ENCODE results near the gene C17orf100. TPM values are rescaled to one million over a fixed set of nuclear protein-coding genes. Genes with fewer than 3 reads are reported as not detected.

Gene C17orf100
- total and polyA plus RNA-seq, 10 of the 15 experiments (the other 5 are each of a cell fraction or from before 2014, with no cell fraction given): 0.84 to 4.7 (median 1.8) TPM

- TF ChIP-seq E2F4 (IDR thresholded peaks at IDR 0.05; ENCODE audit: low read depth, low read length) (no peak), MXI1 (IDR thresholded peaks at IDR 0.05; ENCODE audit: low read depth, low read length) (no peak), CBFB (IDR thresholded peaks at IDR 0.05; ENCODE audit: low read depth) (no peak), PML (IDR thresholded peaks at IDR 0.05; ENCODE audit: low read length) (no peak), IRF3 (IDR thresholded peaks at IDR 0.05) (no peak), ZSCAN29 (IDR thresholded peaks at IDR 0.05) (no peak), ZZZ3 (IDR thresholded peaks at IDR 0.05; ENCODE audit: control insufficient read depth, insufficient read length, low read depth) (no peak), BRCA1 (IDR thresholded peaks at IDR 0.05; ENCODE audit: low read depth, low read length) (no peak), ZNF384 (IDR thresholded peaks at IDR 0.05; ENCODE audit: borderline replicate concordance, low read depth, low read length) (no peak), TCF3 (IDR thresholded peaks at IDR 0.05; ENCODE audit: borderline replicate concordance, insufficient read depth, low read depth, low read length) (no peak), NR2F1 (conservative IDR thresholded peaks at IDR 0.05) (no peak), SRF (IDR thresholded peaks at IDR 0.05; ENCODE audit: low read depth in 2 of 2, low read length in 2 of 2) (no peak), SKIL (IDR thresholded peaks at IDR 0.05; ENCODE audit: low read depth, poor library complexity, severe bottlenecking) (no peak), TCF7 (IDR thresholded peaks at IDR 0.05; ENCODE audit: borderline replicate concordance) (no peak)
These were observed 17.3 kb downstream of the C17orf100 start (continued) for GRCh38 chr17:6668727-6669425.
